Activated B cell treated with CpG ODN at 0.5 μM for 24 hours (primary cell): Measurements from ENCODE around the gene RUVBL1. TPM values are rescaled to one million over a fixed set of nuclear protein-coding genes. Genes with fewer than 3 reads are reported as not detected.

Experiments
- ATAC-seq: fragments of 200-7000 bp; cut with Tn5 transposase; one replicate; pipeline ENCODE4 v1.10.0; 2021; ENCODE audit warnings: low read depth, mild to moderate bottlenecking, moderate library complexity
- CTCF ChIA-PET: fragments of 350-600 bp; sonication (Branson Sonifier 250); formaldehyde crosslinking; loops from one replicate; lab custom pipeline; 2021; ENCODE audit warnings: antibody characterized with exemption; lab: Charles Lee
- POLR2A ChIA-PET: fragments of 350-600 bp; sonication (Branson Sonifier 250); formaldehyde crosslinking; loops from one replicate; lab custom pipeline; 2021; ENCODE audit warnings: antibody characterized with exemption; lab: Charles Lee
- DNase-seq: peaks from one replicate; pipeline ENCODE4 v3.0.0; 2022
- H3K27ac Mint-ChIP-seq: one replicate; pipeline ENCODE4 v1.8.0; 2020; ENCODE audit warnings: mixed read lengths
- H3K27me3 Mint-ChIP-seq: one replicate; pipeline ENCODE4 v1.8.0; 2021; ENCODE audit warnings: mixed read lengths
- H3K36me3 Mint-ChIP-seq: one replicate; pipeline ENCODE4 v1.8.0; 2021; ENCODE audit warnings: low read depth, mixed read lengths
- H3K4me1 Mint-ChIP-seq: one replicate; pipeline ENCODE4 v1.8.0; 2021; ENCODE audit warnings: mixed read lengths
- H3K4me3 Mint-ChIP-seq: one replicate; pipeline ENCODE4 v1.8.0; 2020; ENCODE audit warnings: mild to moderate bottlenecking, mixed read lengths
- H3K9me3 Mint-ChIP-seq: one replicate; pipeline ENCODE4 v1.8.0; 2020; ENCODE audit warnings: mixed read lengths
- CTCF ChIP-seq: fragments of 200-600 bp; IDR thresholded peaks from one replicate; pipeline ENCODE4 v1.8.0; 2022; ENCODE audit warnings: antibody characterized with exemption, mild to moderate bottlenecking
- intact Hi-C: fragments of 100-400 bp; cut with micrococcal nuclease; formaldehyde crosslinking; loops from one replicate; pipeline ENCODE4 v1.15.1; 2024
- total RNA-seq: library from RNA; stranded (reverse); gene quantifications from 2 replicates; pipeline ENCODE4 v1.2.3, GENCODE V29; 2022

RUVBL1 gene
- total RNA-seq, 1 donor from 2014 or later: 44.8 TPM

GRCh38 chr3:128077665-128078064 is 45.9 kb downstream of the RUVBL1 start:
- CTCF ChIA-PET: interaction anchor here (1.6 to 2.1 kb wide), 2 partner anchors 18 to 56 kb away, joined by 4 to 7 read pairs; no protein-coding TSS in a partner anchor
- peaks cover 40% of the 10 kb centered on the region for H3K36me3 Mint-ChIP-seq
- POLR2A ChIA-PET: no interaction called here
- no peak for ATAC-seq
- TF ChIP-seq CTCF: no peak
- H3K4me1 Mint-ChIP-seq: peaks cover 13% of the 10 kb centered on the region
- no peak for DNase-seq
- H3K4me3 Mint-ChIP-seq: peak overlapping the region; percentile 38
- H3K27ac Mint-ChIP-seq: no peak overlapping the region
- intact Hi-C loops: loop anchor here (1.0 to 5.0 kb wide), 3 partner anchors 46 to 1095 kb away; partner anchors contain the start of genes EEFSEC, PLXNA1 and RUVBL1
- no peaks in the 10 kb centered on the region for H3K9me3 Mint-ChIP-seq
- no peaks in the 10 kb centered on the region for H3K27me3 Mint-ChIP-seq

- ATAC-seq (peak; percentile 32), DNase-seq (no peak)
- intact Hi-C loops: loop anchor here (1.0 to 5.0 kb wide), 3 partner anchors 46 to 1095 kb away; partner anchors contain the start of genes EEFSEC, PLXNA1 and RUVBL1
- no peak for TF ChIP-seq CTCF
- ChIA-PET CTCF (interaction anchor here (1.6 to 2.1 kb wide), 2 partner anchors 18 to 56 kb away, joined by 4 to 7 read pairs; no protein-coding TSS in a partner anchor), POLR2A (no interaction called here)
- peak overlapping the region; percentile 24 for H3K27ac Mint-ChIP-seq
- no peaks in the 10 kb centered on the region for H3K27me3 Mint-ChIP-seq
- H3K36me3 Mint-ChIP-seq: peaks cover 35% of the 10 kb centered on the region
- H3K4me1 Mint-ChIP-seq: peaks cover 13% of the 10 kb centered on the region
- H3K4me3 Mint-ChIP-seq: peak overlapping the region; percentile 70
- no peaks in the 10 kb centered on the region for H3K9me3 Mint-ChIP-seq
Observed at GRCh38 chr3:128077202-128077624, 46.4 kb downstream of the RUVBL1 start.

- Mint-ChIP-seq H3K27ac (no peak overlapping the region), H3K36me3 (peaks cover 35% of the 10 kb centered on the region), H3K9me3 (no peaks in the 10 kb centered on the region), H3K4me1 (peaks cover 13% of the 10 kb centered on the region), H3K4me3 (peak overlapping the region; percentile 79), H3K27me3 (no peaks in the 10 kb centered on the region)
- ChIA-PET CTCF (interaction anchor here (1.6 to 2.1 kb wide), 2 partner anchors 19 to 57 kb away, joined by 4 to 7 read pairs; no protein-coding TSS in a partner anchor), POLR2A (interaction anchor here (1.4 kb wide), 1 partner anchor 47 kb away, joined by 7 read pairs; the partner anchor contains the start of gene RUVBL1)
- intact Hi-C loops: loop anchor here (1.0 to 5.0 kb wide), 3 partner anchors 47 to 1094 kb away; partner anchors contain the start of genes EEFSEC, PLXNA1 and RUVBL1
- DNase-seq (peak; percentile 51), ATAC-seq (peak; percentile 41)
- no peak for TF ChIP-seq CTCF
Observed at GRCh38 chr3:128076483-128077201, 47.0 kb downstream of the RUVBL1 start.

- TF ChIP-seq CTCF: peak; percentile 48
Observed at GRCh38 chr3:128075522-128076482, 47.8 kb downstream of the RUVBL1 start.

More at GRCh38 chr3:128075522-128076482, 47.8 kb downstream of the RUVBL1 start:
- Mint-ChIP-seq H3K9me3 (no peaks in the 10 kb centered on the region), H3K36me3 (peaks cover 31% of the 10 kb centered on the region), H3K4me3 (peak overlapping the region; percentile 79), H3K27me3 (no peaks in the 10 kb centered on the region), H3K4me1 (peaks cover 13% of the 10 kb centered on the region), H3K27ac (no peak overlapping the region)
- ATAC-seq (peak; percentile 88), DNase-seq (peak; percentile 93)
- intact Hi-C loops: loop anchor here (1.0 to 5.0 kb wide), 6 partner anchors 24 to 1094 kb away; partner anchors contain the start of genes EEFSEC, PLXNA1 and SEC61A1
- ChIA-PET CTCF (interaction anchor here (1.2 to 2.1 kb wide), 3 partner anchors 19 to 58 kb away, joined by 4 to 7 read pairs (median 5); partner anchors contain the start of gene RUVBL1), POLR2A (interaction anchor here (1.4 kb wide), 1 partner anchor 48 kb away, joined by 7 read pairs; the partner anchor contains the start of gene RUVBL1)
